K562 (cell line): ENCODE measurements around the gene ZBTB48. TPM values are rescaled to one million over a fixed set of nuclear protein-coding genes. Genes with fewer than 3 reads are reported as not detected.
A peak's percentile ranks its signal among the peaks of the same experiment; 100 is the strongest.

ENCODE experiments used
- GABPB1 ChIP-seq: sonication (generic); formaldehyde crosslinking; IDR thresholded peaks from 2 replicates; pipeline ENCODE4 v1.8.0; 2022; ENCODE audit warnings: mild to moderate bottlenecking, missing genetic modification reagents
- HMBOX1 ChIP-seq: sonication (generic); IDR thresholded peaks from 2 replicates; pipeline ENCODE4 v1.6.1; 2016
- KDM2B ChIP-seq: fragments of 250-450 bp; sonication (Bioruptor Pico); IDR thresholded peaks from 2 replicates; pipeline ENCODE4 v1.8.0; 2021; ENCODE audit warnings: mild to moderate bottlenecking, moderate library complexity
- KDM5B ChIP-seq: fragments of 200-600 bp; sonication (generic); IDR thresholded peaks from 2 replicates; pipeline ENCODE4 v1.6.1; 2012; ENCODE audit warnings: low read depth, mild to moderate bottlenecking, moderate library complexity, low read length, control low read depth, inconsistent platforms; ENCODE audit not compliant: insufficient replicate concordance
- NUFIP1 ChIP-seq: fragments of 450-650 bp; IDR thresholded peaks from 2 replicates; pipeline ENCODE4 v1.6.1; 2018; ENCODE audit not compliant: partially characterized antibody
- POLR2A ChIP-seq: fragments of 450-650 bp; conservative IDR thresholded peaks from 2 replicates; pipeline ENCODE4 v1.6.1; 2016
- POLR2AphosphoS5 ChIP-seq: IDR thresholded peaks from 2 replicates; pipeline ENCODE4 v1.6.1; 2011; ENCODE audit warnings: mild to moderate bottlenecking, low read depth, low read length, moderate library complexity; ENCODE audit not compliant: control insufficient read depth, insufficient read depth
- RBFOX2 ChIP-seq: fragments of 200-400 bp; formaldehyde crosslinking; IDR thresholded peaks from 2 replicates; pipeline ENCODE4 v1.6.1; 2017; ENCODE audit warnings: low read depth, mild to moderate bottlenecking, low read length, moderate library complexity
- UBTF ChIP-seq, 2 experiments: IDR thresholded peaks; 2 replicates each; pipeline ENCODE4 v1.6.1; 2012; ENCODE audit warnings: improper control_type of control experiment in 2 of 2, low read depth in 2 of 2, low read length in 2 of 2, borderline replicate concordance in 1 of 2
- polyA plus RNA-seq, 8 experiments: library from polyadenylated mRNA; depleted of rRNA in 4 of 8; stranded (reverse) in 5 of 8; unstranded in 3 of 8; fragments of >200 nt; fragmentation: Nextera tagmentation in 2 of 8; fragmentation: Illumina TruSeq in 1 of 8; extraction: Ambion mirVana in 2 of 8; extraction: Trizol in 1 of 8; gene quantifications; 2 replicates each; pipeline versions ENCODE4 v1.2.1 to v1.2.3, GENCODE V29; 2011 to 2014; ENCODE audit warnings: inconsistent platforms in 1 of 8, missing spikeins in 1 of 8
- total RNA-seq, 7 experiments: library from RNA; depleted of rRNA in 6 of 7; stranded (reverse); fragments of >200 nt in 6 of 7; fragmentation: Illumina TruSeq in 2 of 7; extraction: Trizol in 2 of 7; gene quantifications; 2 replicates each; pipeline versions ENCODE4 v1.2.1 to v1.2.3, GENCODE V29; 2011 to 2021; ENCODE audit warnings: low replicate concordance in 1 of 7

The ZBTB48 gene
- total and polyA plus RNA-seq, 9 of the 15 experiments (the other 6 are each of a cell fraction or from before 2014, with no cell fraction given), result 1.9 to 66.9 (median 29.5) TPM

- TF ChIP-seq UBTF (IDR thresholded peaks at IDR 0.05; ENCODE audit: borderline replicate concordance in 1 of 2, low read depth in 2 of 2, low read length in 2 of 2) (peak in 1 of 2 experiments; percentile 83; a peak in 2 of 4 replicates), GABPB1 (0 out of 2 replicates have a peak, but pooled peaks have one; percentile 4), KDM5B (no peak), POLR2AphosphoS5 (peak; percentile 45; the same call in 1 of the 2 replicates), RBFOX2 (peak; percentile 49), POLR2A (peak; percentile 83), NUFIP1 (peak; percentile 45), HMBOX1 (peak; percentile 83), KDM2B (0 out of 2 replicates have a peak, but pooled peaks have one; percentile 39)
Measured at GRCh38 chr1:6603238-6603914, 23.6 kb downstream of the ZBTB48 start (continued).
